Progenitor cell of endocrine pancreas (in vitro differentiated cells): ENCODE data around the gene STAP1. TPM values are rescaled to one million over a fixed set of nuclear protein-coding genes. Genes with fewer than 3 reads are reported as not detected.
A peak's percentile ranks its signal among the peaks of the same experiment; 100 is the strongest.
"Not testable (repeated sequence)": the region's sequence is repeated elsewhere in the genome, so short reads cannot be mapped to it uniquely, and the experiment has no call there.

Source experiments
- DNase-seq: peaks from one replicate; pipeline ENCODE4 v3.0.0; 2021; ENCODE audit warnings: low spot score; ENCODE audit not compliant: unreplicated experiment
- H3K27ac Mint-ChIP-seq: 2 replicates; pipeline ENCODE4 v1.8.0; 2021; ENCODE audit warnings: mild to moderate bottlenecking, moderate library complexity, mixed read lengths
- H3K27me3 Mint-ChIP-seq: 2 replicates; pipeline ENCODE4 v1.8.0; 2021; ENCODE audit warnings: mixed read lengths
- H3K36me3 Mint-ChIP-seq: 2 replicates; pipeline ENCODE4 v1.8.0; 2022; ENCODE audit warnings: mixed read lengths; ENCODE audit not compliant: insufficient read depth
- H3K4me1 Mint-ChIP-seq: 2 replicates; pipeline ENCODE4 v1.8.0; 2021; ENCODE audit warnings: low read depth, mixed read lengths
- H3K4me3 Mint-ChIP-seq: 2 replicates; pipeline ENCODE4 v1.8.0; 2021; ENCODE audit warnings: low read depth, mild to moderate bottlenecking, moderate library complexity, mixed read lengths
- H3K9me3 Mint-ChIP-seq: 2 replicates; pipeline ENCODE4 v1.8.0; 2021; ENCODE audit warnings: low read depth, mixed read lengths
- total RNA-seq: library from RNA; stranded (reverse); gene quantifications from 2 replicates; pipeline ENCODE4 v1.2.1, GENCODE V29; 2021
- TF ChIP-seq, protein P1 (sequence below): fragments of 200-600 bp; sonication (generic); IDR thresholded peaks from one replicate; pipeline ENCODE4 v1.5.0; 2021; ENCODE audit warnings: antibody characterized with exemption, mild to moderate bottlenecking; ENCODE audit not compliant: unreplicated experiment

The STAP1 gene
- total RNA-seq, 1 donor from 2014 or later, result not detected

DNA sequence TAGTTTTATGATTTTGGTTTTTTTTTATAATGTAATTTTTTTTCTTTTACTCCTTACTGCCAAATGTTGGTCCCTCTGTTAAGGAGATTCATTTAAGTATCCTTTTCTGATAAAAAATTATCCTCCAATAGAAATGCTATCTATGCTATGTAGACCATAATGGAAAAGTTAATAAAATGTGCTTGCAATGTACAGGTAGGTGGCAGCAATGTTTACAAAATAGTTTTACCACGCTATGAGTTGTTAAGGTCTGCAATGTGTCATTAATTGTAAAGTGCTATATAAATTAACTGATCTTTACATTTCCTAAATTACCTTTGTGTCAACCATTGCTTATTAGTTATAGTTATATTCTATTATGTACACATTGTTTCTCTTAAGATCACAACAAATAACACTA, 9.4 kb upstream of the STAP1 start:
- no peak for DNase-seq
- no peak overlapping the region for H3K27ac Mint-ChIP-seq
- peaks cover 1% of the 10 kb centered on the region for H3K4me1 Mint-ChIP-seq
- TF ChIP-seq, protein P1, sequence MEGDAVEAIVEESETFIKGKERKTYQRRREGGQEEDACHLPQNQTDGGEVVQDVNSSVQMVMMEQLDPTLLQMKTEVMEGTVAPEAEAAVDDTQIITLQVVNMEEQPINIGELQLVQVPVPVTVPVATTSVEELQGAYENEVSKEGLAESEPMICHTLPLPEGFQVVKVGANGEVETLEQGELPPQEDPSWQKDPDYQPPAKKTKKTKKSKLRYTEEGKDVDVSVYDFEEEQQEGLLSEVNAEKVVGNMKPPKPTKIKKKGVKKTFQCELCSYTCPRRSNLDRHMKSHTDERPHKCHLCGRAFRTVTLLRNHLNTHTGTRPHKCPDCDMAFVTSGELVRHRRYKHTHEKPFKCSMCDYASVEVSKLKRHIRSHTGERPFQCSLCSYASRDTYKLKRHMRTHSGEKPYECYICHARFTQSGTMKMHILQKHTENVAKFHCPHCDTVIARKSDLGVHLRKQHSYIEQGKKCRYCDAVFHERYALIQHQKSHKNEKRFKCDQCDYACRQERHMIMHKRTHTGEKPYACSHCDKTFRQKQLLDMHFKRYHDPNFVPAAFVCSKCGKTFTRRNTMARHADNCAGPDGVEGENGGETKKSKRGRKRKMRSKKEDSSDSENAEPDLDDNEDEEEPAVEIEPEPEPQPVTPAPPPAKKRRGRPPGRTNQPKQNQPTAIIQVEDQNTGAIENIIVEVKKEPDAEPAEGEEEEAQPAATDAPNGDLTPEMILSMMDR, result peak; percentile 10
- H3K36me3 Mint-ChIP-seq, result no peaks in the 10 kb centered on the region
- no peaks in the 10 kb centered on the region for H3K9me3 Mint-ChIP-seq
- no peaks in the 10 kb centered on the region for H3K27me3 Mint-ChIP-seq
- no peak overlapping the region for H3K4me3 Mint-ChIP-seq

DNA sequence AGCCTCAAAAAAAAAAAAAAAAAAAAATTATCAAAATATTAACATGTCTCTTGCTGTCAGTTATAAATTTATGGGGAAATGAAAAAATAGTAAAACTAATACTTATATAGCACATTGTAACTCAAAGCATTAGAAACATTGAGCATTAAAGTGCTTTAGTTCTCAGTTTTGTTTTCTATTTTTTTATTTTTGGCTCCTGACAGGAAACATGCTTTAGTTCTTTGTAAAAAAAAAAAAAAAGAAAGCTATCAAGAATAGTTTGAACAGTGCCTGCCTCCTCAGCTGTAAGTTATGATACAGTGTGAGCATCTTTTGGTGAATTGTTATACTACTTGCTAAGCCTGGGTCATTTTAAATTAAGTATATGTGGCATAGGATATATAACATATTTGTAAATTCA, 8.1 kb upstream of the STAP1 start:
- DNase-seq, result no peak
- TF ChIP-seq, protein P1, result no peak

DNA sequence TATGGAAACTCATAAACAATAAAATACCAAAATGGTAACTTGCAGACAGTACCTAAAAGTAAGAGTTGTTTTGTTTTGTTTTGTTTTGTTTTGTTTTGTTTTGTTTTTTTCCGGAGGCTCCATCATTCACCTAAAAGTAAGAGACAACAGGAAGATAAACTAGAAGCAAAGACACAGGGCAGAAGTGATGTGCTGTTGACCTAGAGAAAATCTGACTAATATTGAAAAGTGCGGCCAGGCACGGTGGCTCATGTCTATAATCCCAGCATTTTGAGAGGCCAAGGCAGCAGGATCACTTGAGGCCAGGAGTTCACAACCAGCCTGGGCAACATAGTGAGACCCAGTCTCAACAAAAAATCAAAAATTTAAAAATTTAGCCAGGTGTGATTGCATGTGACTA, 7.7 kb upstream of the STAP1 start:
- no peak for DNase-seq
- Mint-ChIP-seq H3K4me3 (no peak overlapping the region), H3K36me3 (no peaks in the 10 kb centered on the region), H3K9me3 (no peaks in the 10 kb centered on the region), H3K4me1 (no peaks in the 10 kb centered on the region), H3K27ac (no peak overlapping the region), H3K27me3 (no peaks in the 10 kb centered on the region)
- TF ChIP-seq, protein P1, result no peak

More for the DNA sequence above, 8.1 kb upstream of the STAP1 start:
- Mint-ChIP-seq H3K36me3 (no peaks in the 10 kb centered on the region), H3K4me3 (no peak overlapping the region), H3K27ac (no peak overlapping the region), H3K4me1 (no peaks in the 10 kb centered on the region), H3K9me3 (no peaks in the 10 kb centered on the region), H3K27me3 (no peaks in the 10 kb centered on the region)

DNA sequence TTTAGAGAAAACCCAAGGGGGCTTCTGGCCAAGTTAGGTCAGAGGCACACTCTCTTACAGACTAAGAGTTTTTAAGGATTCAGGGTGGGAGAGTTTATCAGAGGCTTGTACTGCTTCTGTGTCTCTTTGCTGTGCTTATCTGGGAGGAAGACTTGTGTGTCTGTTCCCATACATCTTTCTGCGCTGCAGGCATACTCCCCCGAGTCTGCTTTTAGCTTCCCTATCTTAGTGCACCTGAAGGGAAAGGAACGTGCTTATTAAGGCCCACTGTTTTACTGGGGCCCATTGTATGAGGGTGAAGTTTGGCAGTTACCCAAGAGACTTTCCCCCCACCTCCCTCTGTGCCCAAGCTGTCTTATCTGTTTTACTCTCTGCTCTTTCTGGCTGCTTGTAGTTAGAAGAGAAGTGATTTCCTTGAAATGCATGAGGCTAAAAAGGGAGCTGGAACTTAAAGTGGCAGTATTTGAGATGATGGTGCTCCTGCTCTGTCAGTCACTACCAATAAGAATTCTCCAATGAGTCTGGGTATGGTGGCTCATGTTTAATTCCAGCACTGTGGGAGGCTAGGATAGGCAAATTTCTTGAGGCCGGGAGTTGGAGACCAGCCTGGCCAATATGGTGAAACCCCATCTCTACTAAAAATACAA, 6.3 kb upstream of the STAP1 start:
- not testable (repeated sequence) for H3K4me1 Mint-ChIP-seq, H3K9me3 Mint-ChIP-seq, H3K27me3 Mint-ChIP-seq, H3K4me3 Mint-ChIP-seq, H3K36me3 Mint-ChIP-seq, DNase-seq, H3K27ac Mint-ChIP-seq

DNA sequence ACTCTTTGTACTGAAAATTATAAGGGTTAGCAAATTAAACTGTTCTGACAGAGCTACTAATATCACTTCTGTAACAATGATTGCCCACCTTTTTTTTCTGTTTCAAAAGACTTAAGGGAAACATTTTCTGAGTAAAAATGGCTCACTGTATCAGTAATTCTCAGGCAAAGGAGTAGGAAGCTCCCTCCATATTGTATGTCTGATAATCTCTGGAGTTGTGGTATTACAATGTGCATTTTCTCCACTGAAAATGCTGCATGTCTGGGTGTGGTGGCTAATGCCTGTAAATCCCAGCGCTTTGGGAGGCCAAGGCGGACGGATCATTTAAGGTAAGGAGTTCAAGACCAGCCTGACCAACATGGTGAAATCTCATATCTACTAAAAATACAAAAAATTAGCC, 4.4 kb upstream of the STAP1 start:
- H3K27ac Mint-ChIP-seq, result no peak overlapping the region
- no peaks in the 10 kb centered on the region for H3K4me1 Mint-ChIP-seq
- H3K36me3 Mint-ChIP-seq, result no peaks in the 10 kb centered on the region
- H3K4me3 Mint-ChIP-seq, result no peak overlapping the region
- TF ChIP-seq, protein P1, result no peak
- H3K27me3 Mint-ChIP-seq, result no peaks in the 10 kb centered on the region
- no peak for DNase-seq
- no peaks in the 10 kb centered on the region for H3K9me3 Mint-ChIP-seq

DNA sequence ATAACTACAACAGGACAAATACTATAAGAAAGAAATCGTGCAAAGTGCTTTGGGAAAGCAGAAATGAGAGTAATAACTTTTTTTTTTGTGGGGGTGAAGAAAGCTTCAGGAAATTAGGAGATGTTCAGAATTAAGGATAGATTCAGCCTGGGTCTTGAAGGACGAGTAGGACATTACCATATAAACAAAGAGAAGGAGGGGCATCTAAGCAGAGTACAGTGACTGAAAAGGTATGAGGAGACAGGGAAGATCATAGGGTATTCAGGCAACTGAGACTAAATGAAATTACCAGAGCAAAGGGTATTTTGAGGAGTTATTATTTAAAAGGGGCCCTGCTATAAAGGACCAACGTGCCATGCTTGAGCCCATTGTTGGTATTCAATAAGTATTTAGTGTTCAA, 3.1 kb upstream of the STAP1 start:
- Mint-ChIP-seq H3K4me3 (no peak overlapping the region), H3K4me1 (no peaks in the 10 kb centered on the region), H3K36me3 (no peaks in the 10 kb centered on the region), H3K27ac (no peak overlapping the region), H3K27me3 (no peaks in the 10 kb centered on the region), H3K9me3 (no peaks in the 10 kb centered on the region)
- DNase-seq, result no peak
- TF ChIP-seq, protein P1, result no peak
